ENCODE measurements around the gene CARMIL1.

DNA sequence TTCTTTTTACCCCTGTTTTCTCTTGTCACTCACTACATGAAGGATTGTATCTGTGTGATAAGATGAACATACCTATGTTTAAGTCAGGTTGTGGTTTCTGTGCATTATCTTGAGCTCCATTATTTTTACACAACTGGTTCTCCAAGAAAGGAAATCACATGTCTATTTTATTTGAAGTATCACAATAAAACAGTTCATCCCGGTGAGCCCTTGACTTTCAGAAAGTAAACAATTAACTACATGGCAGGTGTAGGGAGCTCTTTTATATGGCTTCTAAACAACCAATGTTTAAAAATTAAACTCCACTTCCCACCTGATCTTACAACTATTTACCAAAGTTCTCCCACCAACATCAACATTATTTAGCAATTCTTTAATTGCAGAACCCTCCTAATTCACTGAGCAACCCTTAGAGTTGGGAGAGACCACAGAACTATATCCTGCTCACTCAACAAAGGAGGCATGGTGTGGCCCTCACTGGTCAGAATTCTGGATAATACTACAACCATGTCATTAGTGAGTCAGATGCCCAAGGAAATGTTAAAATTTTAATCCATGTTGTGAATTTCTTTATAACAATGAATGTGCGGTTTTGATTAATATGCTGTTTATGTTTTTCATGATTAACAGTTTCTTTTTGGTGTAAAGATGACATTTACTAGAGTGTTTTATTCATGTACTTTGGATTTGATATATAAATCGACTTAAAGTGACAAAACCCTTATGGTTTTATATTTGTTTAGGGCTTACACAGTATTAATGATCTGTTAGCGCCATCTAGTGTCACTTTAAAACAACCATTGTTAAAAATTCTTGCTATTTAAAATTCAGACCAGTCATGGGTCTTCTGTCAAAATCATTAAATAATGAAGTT lies 322.9 kb downstream of the CARMIL1 start:
- TF ChIP-seq, protein P1, sequence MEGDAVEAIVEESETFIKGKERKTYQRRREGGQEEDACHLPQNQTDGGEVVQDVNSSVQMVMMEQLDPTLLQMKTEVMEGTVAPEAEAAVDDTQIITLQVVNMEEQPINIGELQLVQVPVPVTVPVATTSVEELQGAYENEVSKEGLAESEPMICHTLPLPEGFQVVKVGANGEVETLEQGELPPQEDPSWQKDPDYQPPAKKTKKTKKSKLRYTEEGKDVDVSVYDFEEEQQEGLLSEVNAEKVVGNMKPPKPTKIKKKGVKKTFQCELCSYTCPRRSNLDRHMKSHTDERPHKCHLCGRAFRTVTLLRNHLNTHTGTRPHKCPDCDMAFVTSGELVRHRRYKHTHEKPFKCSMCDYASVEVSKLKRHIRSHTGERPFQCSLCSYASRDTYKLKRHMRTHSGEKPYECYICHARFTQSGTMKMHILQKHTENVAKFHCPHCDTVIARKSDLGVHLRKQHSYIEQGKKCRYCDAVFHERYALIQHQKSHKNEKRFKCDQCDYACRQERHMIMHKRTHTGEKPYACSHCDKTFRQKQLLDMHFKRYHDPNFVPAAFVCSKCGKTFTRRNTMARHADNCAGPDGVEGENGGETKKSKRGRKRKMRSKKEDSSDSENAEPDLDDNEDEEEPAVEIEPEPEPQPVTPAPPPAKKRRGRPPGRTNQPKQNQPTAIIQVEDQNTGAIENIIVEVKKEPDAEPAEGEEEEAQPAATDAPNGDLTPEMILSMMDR (IDR thresholded peaks at IDR 0.05; ENCODE audit: low read depth, low read length) = peak; percentile 64
- TF ChIP-seq EZH2phosphoT487 (IDR thresholded peaks at IDR 0.05; ENCODE audit: low read depth) = no peak
